ENCODE results near the gene SQSTM1. TPM values are rescaled to one million over a fixed set of nuclear protein-coding genes. Genes with fewer than 3 reads are reported as not detected.
A peak's percentile ranks its signal among the peaks of the same experiment; 100 is the strongest.
"Not testable (repeated sequence)": the region's sequence is repeated elsewhere in the genome, so short reads cannot be mapped to it uniquely, and the experiment has no call there.

The SQSTM1 gene
- total RNA-seq, 1 experiment from 2014 or later: 184 TPM

DNA sequence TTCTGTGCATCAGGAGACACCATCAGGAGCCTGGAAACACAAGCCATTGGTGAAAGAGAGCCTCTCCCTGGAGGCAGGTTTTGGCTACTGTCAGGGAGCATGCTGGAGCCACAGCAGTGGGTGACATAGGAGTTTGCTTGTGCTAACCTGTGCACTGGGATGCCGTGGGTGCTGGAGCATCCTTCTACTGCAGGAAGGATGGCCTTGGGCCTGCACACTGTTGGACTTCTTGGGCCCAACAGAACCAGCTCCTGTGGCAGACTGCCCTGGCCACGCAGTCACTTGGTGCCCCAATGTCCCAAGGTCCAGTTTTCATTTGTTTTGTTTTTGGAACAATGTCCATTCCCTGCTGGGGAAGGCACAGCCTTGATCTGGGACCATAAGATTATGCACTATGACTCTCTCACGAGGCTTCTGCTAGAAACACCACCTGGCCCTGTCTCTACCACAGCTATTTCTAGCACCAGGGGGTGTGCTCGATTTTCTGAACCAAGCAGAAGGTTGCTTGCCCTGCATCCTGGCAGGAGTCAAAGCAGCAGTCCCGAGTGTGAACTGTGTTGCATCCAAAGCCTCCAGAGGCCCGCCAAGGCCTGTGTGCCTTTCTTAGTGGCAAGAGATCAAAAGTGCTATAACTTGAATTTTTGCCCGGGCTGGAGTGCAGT, 32.4 kb upstream of the SQSTM1 start:
- DNase-seq: no peak
- H3K27me3 ChIP-seq (ENCODE audit: control insufficient read depth, insufficient read depth, low read length): no peaks in the 10 kb centered on the region
- H3K36me3 ChIP-seq (replicated peaks; ENCODE audit: control insufficient read depth, insufficient read depth, low read length): no peaks in the 10 kb centered on the region; the same call in 1 of the 2 replicates
- no peak overlapping the region for H3K4me3 ChIP-seq (ENCODE audit: insufficient read depth, low read depth, low read length)

DNA sequence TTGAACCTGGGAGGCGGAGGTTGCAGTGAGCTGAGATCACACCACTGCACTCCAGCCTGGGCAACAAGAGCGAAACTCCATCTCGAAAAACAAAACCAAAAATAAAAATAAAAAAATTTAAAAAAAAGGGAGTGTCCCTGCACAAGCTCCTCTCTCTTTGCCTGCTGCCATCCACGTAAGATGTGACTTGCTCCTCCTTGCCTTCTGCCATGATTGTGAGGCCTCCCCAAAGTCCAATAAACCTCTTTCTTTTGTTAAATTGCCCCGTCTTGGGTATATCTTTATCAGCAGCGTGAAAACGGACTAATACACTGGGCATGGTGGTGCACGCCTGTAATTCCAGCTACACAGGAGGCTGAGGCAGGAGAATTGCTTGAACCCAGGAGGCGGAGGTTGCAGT, 31.4 kb upstream of the SQSTM1 start:
- H3K4me3 ChIP-seq (ENCODE audit: insufficient read depth, low read depth, low read length); DNase-seq; H3K36me3 ChIP-seq (replicated peaks; ENCODE audit: control insufficient read depth, insufficient read depth, low read length); H3K27me3 ChIP-seq (ENCODE audit: control insufficient read depth, insufficient read depth, low read length): not testable (repeated sequence)

DNA sequence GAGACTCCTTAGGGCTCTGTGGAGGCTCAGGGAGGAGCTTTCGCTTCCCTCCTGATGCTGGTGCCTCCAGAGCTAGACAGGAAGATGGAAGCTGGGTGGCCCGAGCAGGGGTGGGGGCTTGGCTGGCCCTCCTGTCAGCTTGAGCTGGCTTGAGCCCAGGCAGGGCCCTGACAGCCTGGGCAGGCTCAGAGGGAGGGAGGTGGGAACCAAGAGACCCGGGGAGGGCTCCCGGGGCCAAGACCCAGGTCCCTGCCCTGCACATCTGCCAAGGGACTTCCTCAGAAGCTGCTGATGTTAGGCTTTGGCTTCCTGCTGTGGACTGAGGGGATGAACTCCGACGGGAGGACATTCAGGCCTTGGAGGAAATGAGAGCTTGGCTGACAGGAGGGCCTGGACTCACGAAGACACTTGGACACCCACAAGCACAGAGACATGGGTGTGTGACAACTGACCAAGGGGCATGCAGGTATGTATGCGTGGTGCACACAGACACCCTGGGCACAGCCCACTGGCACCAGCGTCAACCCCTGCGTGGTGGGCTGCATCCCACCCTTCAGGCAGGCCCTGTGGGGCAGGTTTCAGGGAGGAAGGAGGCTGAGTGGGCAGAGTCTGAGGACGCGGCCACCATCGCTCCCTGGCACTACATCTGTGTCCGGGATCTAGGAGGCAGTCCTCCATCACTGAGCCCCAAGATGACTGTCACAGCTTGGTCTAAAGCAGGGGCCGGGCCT, 28.7 kb upstream of the SQSTM1 start:
- Histone ChIP-seq H3K36me3 (replicated peaks; ENCODE audit: control insufficient read depth, insufficient read depth, low read length) (peaks cover under 1% of the 10 kb centered on the region; the same call in 1 of the 2 replicates), H3K4me3 (ENCODE audit: insufficient read depth, low read depth, low read length) (no peak overlapping the region), H3K27me3 (ENCODE audit: control insufficient read depth, insufficient read depth, low read length) (no peaks in the 10 kb centered on the region)
- peak; percentile 56 for DNase-seq

DNA sequence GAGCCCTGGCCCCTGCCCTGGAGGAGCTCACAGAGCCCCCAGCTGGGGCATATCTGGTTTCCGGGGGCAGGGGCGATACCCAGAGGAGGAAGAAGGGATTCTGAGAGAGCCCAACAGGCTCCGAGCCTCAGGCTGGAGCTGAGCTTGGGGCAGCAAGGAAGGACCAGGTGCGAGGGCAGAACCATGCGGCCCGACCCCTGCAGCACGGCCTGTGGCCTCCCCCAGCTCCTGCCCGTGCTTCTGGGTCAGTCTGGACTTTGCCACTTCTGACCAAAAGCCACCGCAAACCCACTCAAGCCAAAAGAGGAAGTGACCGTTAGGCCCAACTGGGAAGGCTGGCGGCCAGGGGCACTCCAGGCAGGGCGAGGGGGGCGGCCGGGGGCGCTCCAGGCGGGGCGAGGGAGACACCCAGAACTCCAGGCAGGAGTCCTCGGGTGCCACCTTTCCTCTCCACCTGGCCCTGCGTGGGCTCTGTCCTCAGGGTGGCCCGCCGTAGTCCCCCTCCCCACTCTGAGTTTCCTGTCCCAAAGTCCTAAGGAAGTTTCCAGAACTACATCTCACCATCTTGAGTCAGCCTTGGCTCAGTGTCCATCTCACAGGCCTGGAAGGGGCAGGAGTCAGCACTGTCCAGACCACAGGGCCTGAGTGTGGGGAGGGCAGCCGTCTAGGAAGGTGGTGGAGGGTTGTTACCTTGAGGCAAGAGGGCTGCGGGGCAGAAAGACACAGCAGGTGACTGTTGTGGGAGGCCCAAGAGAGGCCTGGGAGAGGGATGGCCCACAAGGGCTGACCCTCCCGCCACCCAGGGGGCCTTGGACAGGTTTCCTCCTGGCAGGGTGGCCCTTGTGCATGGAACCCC, 27.9 kb upstream of the SQSTM1 start:
- peak; percentile 61 for DNase-seq
- no peaks in the 10 kb centered on the region for H3K27me3 ChIP-seq (ENCODE audit: control insufficient read depth, insufficient read depth, low read length)
- H3K4me3 ChIP-seq (ENCODE audit: insufficient read depth, low read depth, low read length): no peak overlapping the region
- peaks cover 3% of the 10 kb centered on the region for H3K36me3 ChIP-seq (replicated peaks; ENCODE audit: control insufficient read depth, insufficient read depth, low read length)

DNA sequence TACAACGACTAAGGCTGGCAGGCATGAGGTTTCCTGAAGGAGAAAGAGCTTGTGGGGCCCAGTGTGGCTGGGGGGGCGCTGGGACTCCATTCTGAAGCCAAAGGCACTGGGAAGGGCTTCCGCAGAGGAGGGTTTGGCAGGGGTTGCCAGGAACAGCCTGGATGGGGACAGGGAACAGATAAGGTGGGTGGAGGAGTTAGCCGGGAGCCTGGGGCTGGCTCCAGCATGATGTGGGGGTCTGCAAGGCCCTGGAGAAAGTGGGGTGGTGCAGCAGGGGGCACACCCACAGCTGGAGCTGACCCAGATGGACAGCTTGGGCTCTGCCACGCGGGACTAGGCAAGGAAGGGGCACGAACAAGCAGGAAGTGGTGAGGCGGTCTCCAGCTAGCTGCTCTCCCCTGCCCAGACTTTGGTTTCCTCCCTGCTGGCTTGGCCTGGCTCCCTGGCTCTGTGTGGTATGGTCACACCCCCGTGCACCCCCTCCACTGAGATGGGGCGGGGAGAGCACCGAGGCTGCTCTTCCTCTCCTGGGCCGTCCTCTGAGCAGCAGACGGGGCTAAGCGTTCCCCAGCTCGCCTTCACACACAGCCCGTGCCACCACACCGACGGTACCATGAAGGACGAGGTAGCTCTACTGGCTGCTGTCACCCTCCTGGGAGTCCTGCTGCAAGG, 27.1 kb upstream of the SQSTM1 start, which contains the start of gene LTC4S:
LTC4S (plus strand) TSS at position 519 of the 672 bp plus-strand sequence; CDS start at position 614, 95 bp downstream.
- no peak within 1 kb of the TSS for H3K4me3 ChIP-seq (ENCODE audit: insufficient read depth, low read depth, low read length)
- no peaks in the 10 kb centered on the region for H3K27me3 ChIP-seq (ENCODE audit: control insufficient read depth, insufficient read depth, low read length)
- peaks cover 6% of the 10 kb centered on the region for H3K36me3 ChIP-seq (replicated peaks; ENCODE audit: control insufficient read depth, insufficient read depth, low read length)
- DNase-seq: peak; percentile 61

DNA sequence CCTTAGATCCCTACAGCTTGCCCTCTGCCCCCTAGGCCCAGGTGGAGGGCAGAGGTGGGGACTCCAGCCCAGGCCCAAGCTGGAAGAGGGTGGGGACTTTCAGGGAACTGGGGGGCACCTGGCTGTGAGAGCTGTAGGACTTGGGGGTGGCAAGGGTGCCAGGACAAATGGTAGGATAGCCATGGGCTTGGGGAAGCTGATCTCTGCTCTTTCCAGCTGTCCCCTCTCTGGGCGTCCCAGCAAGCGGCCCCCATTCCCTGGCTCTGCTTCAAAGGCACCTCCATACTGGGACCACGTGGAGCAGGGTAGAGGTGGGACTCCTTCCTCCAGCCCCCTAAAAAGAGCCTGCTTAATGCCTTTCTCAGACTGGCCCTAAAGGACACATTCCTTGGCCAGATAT, 26.5 kb upstream of the SQSTM1 start:
- DNase-seq: peak; percentile 42
- Histone ChIP-seq H3K4me3 (ENCODE audit: insufficient read depth, low read depth, low read length) (no peak overlapping the region), H3K36me3 (replicated peaks; ENCODE audit: control insufficient read depth, insufficient read depth, low read length) (peaks cover 11% of the 10 kb centered on the region), H3K27me3 (ENCODE audit: control insufficient read depth, insufficient read depth, low read length) (no peaks in the 10 kb centered on the region)

- H3K36me3 ChIP-seq (replicated peaks; ENCODE audit: control insufficient read depth, insufficient read depth, low read length): peaks cover 14% of the 10 kb centered on the region
- DNase-seq: no peak
- H3K4me3 ChIP-seq (ENCODE audit: insufficient read depth, low read depth, low read length): no peak overlapping the region
- no peaks in the 10 kb centered on the region for H3K27me3 ChIP-seq (ENCODE audit: control insufficient read depth, insufficient read depth, low read length)
Measured at GRCh38 chr5:179794575-179794974, 26.1 kb upstream of the SQSTM1 start.

GRCh38 chr5:179795049-179795862, 25.4 kb upstream of the SQSTM1 start:
- DNase-seq: peak; percentile 91
- Histone ChIP-seq H3K36me3 (replicated peaks; ENCODE audit: control insufficient read depth, insufficient read depth, low read length) (peaks cover 16% of the 10 kb centered on the region), H3K4me3 (ENCODE audit: insufficient read depth, low read depth, low read length) (peak overlapping the region; percentile 84), H3K27me3 (ENCODE audit: control insufficient read depth, insufficient read depth, low read length) (no peaks in the 10 kb centered on the region)

DNA sequence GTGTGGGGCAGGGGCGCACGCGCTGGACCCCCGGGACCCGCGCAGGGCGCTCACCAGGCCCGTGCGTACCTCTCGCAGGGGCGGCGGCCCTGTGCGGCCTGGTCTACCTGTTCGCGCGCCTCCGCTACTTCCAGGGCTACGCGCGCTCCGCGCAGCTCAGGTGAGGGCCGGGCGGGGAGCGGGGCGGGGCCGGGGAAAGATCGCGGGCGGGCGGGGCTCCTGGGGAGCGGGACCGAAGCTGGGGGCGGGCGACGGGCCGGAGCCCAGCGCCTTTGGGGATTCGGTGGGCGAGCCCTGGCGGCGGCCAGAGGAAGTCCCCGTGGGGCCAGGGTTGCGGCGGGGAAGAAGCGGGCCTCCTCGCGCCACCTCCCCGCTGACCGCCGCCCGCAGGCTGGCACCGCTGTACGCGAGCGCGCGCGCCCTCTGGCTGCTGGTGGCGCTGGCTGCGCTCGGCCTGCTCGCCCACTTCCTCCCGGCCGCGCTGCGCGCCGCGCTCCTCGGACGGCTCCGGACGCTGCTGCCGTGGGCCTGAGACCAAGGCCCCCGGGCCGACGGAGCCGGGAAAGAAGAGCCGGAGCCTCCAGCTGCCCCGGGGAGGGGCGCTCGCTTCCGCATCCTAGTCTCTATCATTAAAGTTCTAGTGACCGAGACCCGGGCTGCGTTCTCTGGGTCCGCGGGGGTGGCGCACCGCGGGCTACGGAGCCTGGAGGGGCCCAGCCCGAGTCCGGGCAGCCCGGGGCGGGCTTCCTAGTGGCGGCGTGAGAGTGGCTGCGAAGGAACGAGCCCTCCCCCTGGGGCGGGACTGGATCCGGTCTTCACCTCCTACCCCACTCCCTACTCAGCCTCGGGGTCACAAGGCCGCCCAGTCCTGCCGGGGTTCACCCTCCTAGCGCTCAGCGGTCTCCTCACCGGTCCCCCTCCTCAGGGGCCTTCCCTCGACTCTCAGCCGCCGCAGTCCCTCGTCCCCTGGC, 24.6 kb upstream of the SQSTM1 start:
- no peaks in the 10 kb centered on the region for H3K27me3 ChIP-seq (ENCODE audit: control insufficient read depth, insufficient read depth, low read length)
- peak; percentile 96 for DNase-seq
- peak overlapping the region; percentile 84 for H3K4me3 ChIP-seq (ENCODE audit: insufficient read depth, low read depth, low read length)
- H3K36me3 ChIP-seq (replicated peaks; ENCODE audit: control insufficient read depth, insufficient read depth, low read length): peaks cover 16% of the 10 kb centered on the region

- peak; percentile 54 for DNase-seq
- Histone ChIP-seq H3K27me3 (ENCODE audit: control insufficient read depth, insufficient read depth, low read length) (no peaks in the 10 kb centered on the region), H3K4me3 (ENCODE audit: insufficient read depth, low read depth, low read length) (peak overlapping the region; percentile 84; the same call in 1 of the 2 replicates), H3K36me3 (replicated peaks; ENCODE audit: control insufficient read depth, insufficient read depth, low read length) (peaks cover 16% of the 10 kb centered on the region)
Measured at GRCh38 chr5:179796877-179797608, 23.7 kb upstream of the SQSTM1 start.

GRCh38 chr5:179797741-179798140, 23.0 kb upstream of the SQSTM1 start:
- peak; percentile 56 for DNase-seq
- H3K36me3 ChIP-seq (replicated peaks; ENCODE audit: control insufficient read depth, insufficient read depth, low read length): peaks cover 16% of the 10 kb centered on the region
- no peak overlapping the region for H3K4me3 ChIP-seq (ENCODE audit: insufficient read depth, low read depth, low read length)

GRCh38 chr5:179798144-179798770, 22.4 kb upstream of the SQSTM1 start:
- H3K27me3 ChIP-seq (ENCODE audit: control insufficient read depth, insufficient read depth, low read length): no peaks in the 10 kb centered on the region
- peak; percentile 44 for DNase-seq
- H3K36me3 ChIP-seq (replicated peaks; ENCODE audit: control insufficient read depth, insufficient read depth, low read length): peaks cover 16% of the 10 kb centered on the region
- no peak overlapping the region for H3K4me3 ChIP-seq (ENCODE audit: insufficient read depth, low read depth, low read length)

More at GRCh38 chr5:179797741-179798140, 23.0 kb upstream of the SQSTM1 start:
- no peaks in the 10 kb centered on the region for H3K27me3 ChIP-seq (ENCODE audit: control insufficient read depth, insufficient read depth, low read length)

Data from H7 (cell line).